Fibroblast of mammary gland (primary cell): ENCODE results near the gene SNTB2.
A peak's percentile ranks its signal among the peaks of the same experiment; 100 is the strongest.

Experiments used
- DNase-seq: peaks from one replicate; pipeline ENCODE4 v3.0.0-alpha.2; 2010; ENCODE audit warnings: low read depth
- H3K4me3 ChIP-seq: 2 replicates; pipeline ENCODE4 v1.5.1; 2011; ENCODE audit warnings: low read depth, mild to moderate bottlenecking, low read length, moderate library complexity; ENCODE audit not compliant: control insufficient read depth
- CTCF ChIP-seq: conservative IDR thresholded peaks from 2 replicates; pipeline ENCODE4 v1.5.1; 2011; ENCODE audit warnings: low read depth, low read length, inconsistent platforms; ENCODE audit not compliant: control insufficient read depth, insufficient read depth

SNTB2 gene

GRCh38 chr16:69307091-69307490 is 120.1 kb downstream of the SNTB2 start:
- no peak overlapping the region for H3K4me3 ChIP-seq
- no peak for TF ChIP-seq CTCF
- DNase-seq: no peak

GRCh38 chr16:69307856-69308255 is 120.9 kb downstream of the SNTB2 start:
- no peak for DNase-seq
- H3K4me3 ChIP-seq: no peak overlapping the region
- no peak for TF ChIP-seq CTCF

- no peak for TF ChIP-seq CTCF
- no peak for DNase-seq
- H3K4me3 ChIP-seq: no peak overlapping the region
These were observed 122.4 kb downstream of the SNTB2 start for GRCh38 chr16:69309316-69309715.

GRCh38 chr16:69310653-69311532 is 123.9 kb downstream of the SNTB2 start, which contains the start of gene VPS4A:
Gene VPS4A (plus strand): TSS chr16:69311350. CDS start chr16:69311512, 162 bp downstream.
- peak; percentile 94 for DNase-seq
- peak; percentile 56 for TF ChIP-seq CTCF
- peak within 1 kb of the TSS; percentile 88 for H3K4me3 ChIP-seq

GRCh38 chr16:69311533-69312387 is 124.8 kb downstream of the SNTB2 start:
- H3K4me3 ChIP-seq: peak overlapping the region; percentile 88
- TF ChIP-seq CTCF: peak; percentile 0
- no peak for DNase-seq

GRCh38 chr16:69313469-69313868 is 126.5 kb downstream of the SNTB2 start:
- DNase-seq: no peak
- H3K4me3 ChIP-seq: no peak overlapping the region
- TF ChIP-seq CTCF: no peak
